ENCODE data around the gene CD99.
"Not testable (repeated sequence)": the region's sequence is repeated elsewhere in the genome, so short reads cannot be mapped to it uniquely, and the experiment has no call there.

The CD99 gene

DNA sequence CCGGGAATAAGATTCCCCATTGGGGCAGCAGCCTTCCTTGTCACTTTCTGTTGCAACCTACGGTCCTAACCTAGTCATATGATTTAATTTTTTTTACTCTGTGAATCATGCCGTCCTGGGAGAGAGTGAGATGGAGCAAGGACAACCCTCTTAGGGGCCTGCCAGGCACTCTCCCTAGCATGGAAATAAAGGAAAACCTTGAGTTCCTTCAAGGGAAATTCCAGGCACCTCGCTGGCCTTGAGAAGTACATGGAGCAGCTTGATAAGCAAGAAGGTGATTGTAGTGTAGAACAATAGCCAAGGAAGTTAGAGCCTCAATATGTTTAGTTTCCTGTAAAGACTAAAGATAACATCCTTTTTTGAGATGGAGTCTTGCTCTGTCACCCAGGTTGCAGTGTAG is 71.6 kb downstream of the CD99 start:
- not testable (repeated sequence) for H3K27me3 ChIP-seq (ENCODE audit: low read depth, low read length); H3K36me3 ChIP-seq (ENCODE audit: control insufficient read depth in 1 of 2, insufficient read depth in 2 of 2, low read length in 2 of 2); H3K4me1 ChIP-seq (ENCODE audit: control insufficient read depth in 1 of 2, insufficient read depth in 2 of 2, low read length in 2 of 2); H3K27ac ChIP-seq (ENCODE audit: low read length); H3K4me3 ChIP-seq (ENCODE audit: low read depth in 1 of 2, low read length in 2 of 2); H3K9me3 ChIP-seq (ENCODE audit: control insufficient read depth in 1 of 2, low read length in 2 of 2)

DNA sequence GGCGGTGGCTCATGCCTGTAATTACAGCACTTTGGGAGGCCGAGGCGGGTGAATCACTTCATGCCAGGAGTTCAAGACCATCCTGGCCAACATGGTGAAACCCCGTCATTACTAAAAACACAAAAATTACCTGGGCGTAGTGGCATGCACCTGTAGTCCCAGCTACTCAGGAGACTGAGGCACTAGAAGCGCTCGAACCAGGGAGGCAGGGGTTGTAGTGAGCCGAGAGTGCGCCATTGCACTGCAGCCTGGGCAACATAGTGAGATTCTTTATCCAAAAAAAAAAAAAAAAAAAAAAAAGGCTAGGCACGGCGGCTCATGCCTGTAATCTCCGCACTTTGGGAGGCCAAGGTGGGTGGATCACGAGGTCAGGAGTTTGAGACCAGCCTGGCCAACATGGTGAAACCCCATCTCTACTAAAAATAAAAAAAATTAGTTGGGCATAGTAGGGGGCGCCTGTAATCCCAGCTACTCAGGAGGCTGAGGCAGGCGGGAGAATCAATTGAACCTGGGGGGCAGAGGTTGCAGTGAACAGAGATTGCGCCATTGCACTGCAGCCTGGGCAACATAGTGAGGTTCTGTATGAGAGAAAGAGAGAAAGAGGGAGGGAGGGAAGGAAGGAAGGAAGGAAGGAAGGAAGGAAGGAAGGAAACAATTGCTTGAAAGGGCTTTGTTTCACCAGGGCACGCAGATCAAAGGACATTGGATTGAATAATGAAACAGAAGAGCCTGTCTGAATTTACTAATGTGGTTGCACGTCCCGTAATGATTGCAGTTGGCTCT is 73.9 kb downstream of the CD99 start:
- H3K36me3 ChIP-seq (ENCODE audit: control insufficient read depth in 1 of 2, insufficient read depth in 2 of 2, low read length in 2 of 2); H3K27ac ChIP-seq (ENCODE audit: low read length); H3K4me3 ChIP-seq (ENCODE audit: low read depth in 1 of 2, low read length in 2 of 2); H3K9me3 ChIP-seq (ENCODE audit: control insufficient read depth in 1 of 2, low read length in 2 of 2); H3K27me3 ChIP-seq (ENCODE audit: low read depth, low read length); H3K4me1 ChIP-seq (ENCODE audit: control insufficient read depth in 1 of 2, insufficient read depth in 2 of 2, low read length in 2 of 2): not testable (repeated sequence)

DNA sequence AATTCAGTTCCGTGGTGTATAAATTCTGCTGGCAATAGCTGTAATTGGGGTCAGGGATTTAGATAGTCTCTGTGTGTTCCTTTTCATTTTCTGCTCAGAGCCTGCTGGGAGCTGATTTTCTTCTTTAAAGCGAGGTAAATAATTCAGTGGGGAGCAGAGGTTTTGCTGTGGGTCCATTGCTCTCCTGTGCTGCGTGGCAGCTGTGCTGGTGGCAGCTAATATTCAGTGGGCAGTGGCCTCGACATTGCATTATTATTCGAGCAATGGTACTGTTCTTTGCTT is 74.4 kb downstream of the CD99 start:
- Histone ChIP-seq H3K9me3 (ENCODE audit: control insufficient read depth in 1 of 2, low read length in 2 of 2) (peaks cover 0 to 2% of the 10 kb centered on the region in 2 donors), H3K27me3 (ENCODE audit: low read depth, low read length) (no peaks in the 10 kb centered on the region), H3K27ac (ENCODE audit: low read length) (no peak overlapping the region), H3K4me1 (ENCODE audit: control insufficient read depth in 1 of 2, insufficient read depth in 2 of 2, low read length in 2 of 2) (peaks cover 0 to 4% of the 10 kb centered on the region in 2 donors), H3K36me3 (ENCODE audit: control insufficient read depth in 1 of 2, insufficient read depth in 2 of 2, low read length in 2 of 2) (no peaks in the 10 kb centered on the region), H3K4me3 (ENCODE audit: low read depth in 1 of 2, low read length in 2 of 2) (no peak overlapping the region)

DNA sequence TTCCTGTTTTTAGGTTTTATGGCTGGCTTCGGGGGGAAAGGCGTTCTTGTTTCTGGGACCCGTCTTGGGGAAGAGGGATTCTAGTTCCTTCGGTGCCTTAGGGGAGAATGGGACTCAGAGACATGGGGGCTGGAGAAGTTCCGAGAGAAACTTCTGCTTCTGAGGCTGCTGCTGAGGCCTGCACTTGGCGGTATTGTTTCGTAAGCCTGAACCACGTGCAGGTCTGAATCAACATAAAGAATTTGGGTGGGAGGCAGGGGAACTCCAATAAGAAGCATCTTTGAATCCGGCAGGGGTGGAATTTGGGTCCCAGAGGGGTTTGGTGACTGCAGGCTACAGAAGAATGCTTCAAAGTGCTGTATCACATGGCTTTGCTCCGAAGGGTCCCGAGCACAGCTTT is 75.8 kb downstream of the CD99 start:
- Histone ChIP-seq H3K27me3 (ENCODE audit: low read depth, low read length) (no peaks in the 10 kb centered on the region), H3K9me3 (ENCODE audit: control insufficient read depth in 1 of 2, low read length in 2 of 2) (peaks cover 0 to 2% of the 10 kb centered on the region in 2 donors), H3K4me1 (ENCODE audit: control insufficient read depth in 1 of 2, insufficient read depth in 2 of 2, low read length in 2 of 2) (peaks cover 0 to 4% of the 10 kb centered on the region in 2 donors), H3K36me3 (ENCODE audit: control insufficient read depth in 1 of 2, insufficient read depth in 2 of 2, low read length in 2 of 2) (no peaks in the 10 kb centered on the region), H3K27ac (ENCODE audit: low read length) (no peak overlapping the region), H3K4me3 (ENCODE audit: low read depth in 1 of 2, low read length in 2 of 2) (no peak overlapping the region)

DNA sequence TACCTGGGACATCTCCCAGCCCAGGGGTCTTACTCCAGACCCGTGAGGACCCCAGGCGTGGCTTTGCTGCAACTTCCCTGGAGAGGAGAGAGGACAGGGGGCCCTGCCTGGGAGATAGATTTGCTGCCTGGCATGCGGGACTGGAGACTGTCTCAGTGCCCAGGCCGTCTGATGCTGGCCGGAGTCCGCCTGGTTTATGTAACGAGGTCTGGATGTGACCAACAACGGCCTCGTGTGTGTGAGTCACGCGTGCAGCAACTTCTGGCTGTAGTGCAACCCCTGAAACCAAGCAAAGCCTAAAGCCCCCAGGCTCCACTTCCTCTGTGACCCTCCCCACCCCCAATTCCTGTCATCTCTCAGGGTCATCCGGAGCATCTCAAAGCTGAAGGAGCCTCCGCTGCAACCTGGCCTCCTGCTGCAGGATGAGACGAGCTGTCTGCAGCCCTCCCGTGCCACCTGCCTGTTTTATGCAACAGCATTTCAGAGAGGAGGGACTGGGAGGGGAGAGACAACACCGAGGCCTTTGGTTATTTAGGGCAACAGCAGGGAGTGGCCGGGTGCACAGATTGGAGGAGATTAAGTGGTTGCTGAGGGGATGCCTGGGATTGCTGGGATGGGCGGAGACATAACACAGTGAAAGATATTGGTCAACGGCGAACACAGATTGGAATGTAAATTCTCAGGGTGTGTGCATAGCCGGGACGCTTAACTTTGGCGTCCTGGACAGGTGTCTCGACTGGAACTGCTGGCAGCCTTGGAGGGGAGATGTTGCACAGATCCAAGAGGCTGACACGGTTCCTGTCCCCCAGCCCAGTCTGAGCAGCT is 76.7 kb downstream of the CD99 start:
- no peak overlapping the region for H3K4me3 ChIP-seq (ENCODE audit: low read depth in 1 of 2, low read length in 2 of 2)
- peak overlapping the region; percentile 16 for H3K27ac ChIP-seq (ENCODE audit: low read length)

DNA sequence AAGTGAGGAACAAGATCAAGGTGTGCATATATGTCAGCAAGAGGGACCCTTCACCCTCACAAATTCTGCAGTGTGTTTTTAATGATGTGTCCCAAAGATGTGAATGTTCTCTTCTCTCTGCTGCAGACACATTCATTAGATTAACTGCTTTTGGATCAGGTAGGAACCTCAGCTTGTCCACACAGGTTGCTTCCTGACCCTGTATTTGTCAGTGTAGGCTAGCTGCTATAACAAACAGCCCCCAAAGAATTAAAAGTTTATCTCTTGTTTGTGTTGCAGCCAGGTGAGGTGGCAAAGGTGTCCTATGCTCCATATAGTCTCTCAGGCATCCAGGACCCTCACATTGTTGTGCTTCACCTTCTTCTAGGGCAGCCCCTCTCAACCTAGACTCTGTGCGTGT is 78.5 kb downstream of the CD99 start:
- Histone ChIP-seq H3K9me3 (ENCODE audit: control insufficient read depth in 1 of 2, low read length in 2 of 2) (peaks cover 0 to 2% of the 10 kb centered on the region in 2 donors), H3K4me1 (ENCODE audit: control insufficient read depth in 1 of 2, insufficient read depth in 2 of 2, low read length in 2 of 2) (peaks cover 0 to 4% of the 10 kb centered on the region in 2 donors), H3K27me3 (ENCODE audit: low read depth, low read length) (no peaks in the 10 kb centered on the region), H3K27ac (ENCODE audit: low read length) (no peak overlapping the region), H3K4me3 (ENCODE audit: low read depth in 1 of 2, low read length in 2 of 2) (no peak overlapping the region), H3K36me3 (ENCODE audit: control insufficient read depth in 1 of 2, insufficient read depth in 2 of 2, low read length in 2 of 2) (no peaks in the 10 kb centered on the region)

More for the DNA sequence above, 76.7 kb downstream of the CD99 start:
- peaks cover 0 to 2% of the 10 kb centered on the region in 2 donors for H3K9me3 ChIP-seq (ENCODE audit: control insufficient read depth in 1 of 2, low read length in 2 of 2)
- H3K4me1 ChIP-seq (ENCODE audit: control insufficient read depth in 1 of 2, insufficient read depth in 2 of 2, low read length in 2 of 2), result peaks cover 0 to 4% of the 10 kb centered on the region in 2 donors
- H3K27me3 ChIP-seq (ENCODE audit: low read depth, low read length), result no peaks in the 10 kb centered on the region
- no peaks in the 10 kb centered on the region for H3K36me3 ChIP-seq (ENCODE audit: control insufficient read depth in 1 of 2, insufficient read depth in 2 of 2, low read length in 2 of 2)

DNA sequence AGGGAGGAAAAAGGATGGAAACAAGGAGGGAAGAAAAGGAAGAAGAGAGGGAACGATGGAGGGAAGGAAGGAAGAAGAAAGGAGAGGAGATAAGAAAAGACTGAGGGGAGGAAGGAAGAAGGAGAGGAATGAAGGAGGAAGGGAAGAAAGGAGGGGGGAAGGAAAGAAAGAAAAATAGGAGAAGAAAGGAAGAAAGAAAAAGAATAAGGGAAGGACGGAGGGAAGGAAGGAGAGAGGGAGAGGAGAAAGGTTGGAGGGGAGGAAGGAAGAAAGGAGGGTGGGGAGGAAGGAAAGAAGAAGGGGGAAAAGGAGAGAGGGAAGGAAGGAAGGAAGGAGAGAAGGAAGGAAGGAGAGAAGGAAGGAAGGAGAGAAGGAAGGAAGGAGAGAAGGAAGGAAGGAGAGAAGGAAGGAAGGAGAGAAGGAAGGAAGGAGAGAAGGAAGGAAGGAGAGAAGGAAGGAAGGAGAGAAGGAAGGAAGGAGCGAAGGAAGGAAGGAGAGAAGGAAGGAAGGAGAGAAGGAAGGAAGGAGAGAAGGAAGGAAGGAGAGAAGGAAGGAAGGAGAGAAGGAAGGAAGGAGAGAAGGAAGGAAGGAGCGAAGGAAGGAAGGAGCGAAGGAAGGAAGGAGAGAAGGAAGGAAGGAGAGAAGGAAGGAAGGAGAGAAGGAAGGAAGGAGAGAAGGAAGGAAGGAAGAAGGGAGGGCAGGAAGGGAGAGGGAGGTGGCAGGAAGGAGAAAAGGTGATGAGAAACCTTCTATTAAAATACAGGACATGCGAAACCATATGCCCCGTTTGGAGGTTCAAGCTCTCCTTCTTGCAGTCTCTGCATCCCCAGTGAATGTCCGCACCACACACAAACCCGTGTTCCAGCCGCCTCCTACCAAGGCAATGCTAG is 82.3 kb downstream of the CD99 start:
- H3K27me3 ChIP-seq (ENCODE audit: low read depth, low read length); H3K4me3 ChIP-seq (ENCODE audit: low read depth in 1 of 2, low read length in 2 of 2); H3K27ac ChIP-seq (ENCODE audit: low read length); H3K4me1 ChIP-seq (ENCODE audit: control insufficient read depth in 1 of 2, insufficient read depth in 2 of 2, low read length in 2 of 2); H3K36me3 ChIP-seq (ENCODE audit: control insufficient read depth in 1 of 2, insufficient read depth in 2 of 2, low read length in 2 of 2); H3K9me3 ChIP-seq (ENCODE audit: control insufficient read depth in 1 of 2, low read length in 2 of 2): not testable (repeated sequence)

DNA sequence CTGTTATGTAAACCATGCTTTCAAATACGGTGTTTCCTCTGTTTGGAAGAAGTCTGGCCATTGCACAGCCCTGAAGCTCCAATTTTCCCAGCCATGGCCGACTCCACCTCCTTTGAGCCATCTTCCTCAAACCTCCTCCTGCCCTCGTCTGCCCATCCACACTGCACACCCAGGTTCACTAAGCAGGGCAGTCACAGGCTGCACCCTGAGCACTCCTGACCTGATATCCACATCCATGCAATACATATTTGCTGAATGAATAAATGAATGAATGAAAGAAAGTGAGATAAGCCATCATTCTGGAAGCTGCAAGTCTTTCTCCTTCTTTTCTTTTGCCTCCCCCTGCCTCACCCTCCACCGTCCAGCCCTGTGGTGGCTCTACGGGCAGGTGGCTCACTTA is 83.0 kb downstream of the CD99 start:
- no peak overlapping the region for H3K27ac ChIP-seq (ENCODE audit: low read length)
- no peaks in the 10 kb centered on the region for H3K4me1 ChIP-seq (ENCODE audit: control insufficient read depth in 1 of 2, insufficient read depth in 2 of 2, low read length in 2 of 2)
- no peaks in the 10 kb centered on the region for H3K36me3 ChIP-seq (ENCODE audit: control insufficient read depth in 1 of 2, insufficient read depth in 2 of 2, low read length in 2 of 2)
- H3K9me3 ChIP-seq (ENCODE audit: control insufficient read depth in 1 of 2, low read length in 2 of 2), result peaks cover 0 to 2% of the 10 kb centered on the region in 2 donors
- no peak overlapping the region for H3K4me3 ChIP-seq (ENCODE audit: low read depth in 1 of 2, low read length in 2 of 2)
- no peaks in the 10 kb centered on the region for H3K27me3 ChIP-seq (ENCODE audit: low read depth, low read length)

DNA sequence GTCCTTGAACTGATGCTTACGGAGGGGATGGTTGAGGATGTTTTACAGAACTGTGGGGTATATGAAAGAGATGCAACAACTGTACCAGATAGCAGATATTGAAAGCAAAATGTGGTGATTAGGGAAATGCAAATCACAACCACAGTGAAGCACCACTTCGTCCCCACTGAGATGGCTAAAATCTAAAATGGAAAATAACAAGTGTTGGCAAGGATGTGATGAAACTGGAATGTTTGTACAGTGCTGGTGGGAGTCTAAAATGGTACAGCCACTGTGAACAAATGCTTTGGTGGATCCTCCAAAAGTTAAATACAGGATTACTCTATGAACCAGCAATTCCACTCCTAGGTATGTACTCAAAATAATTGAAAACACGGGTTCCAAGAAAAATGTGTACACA is 83.7 kb downstream of the CD99 start:
- no peak overlapping the region for H3K4me3 ChIP-seq (ENCODE audit: low read depth in 1 of 2, low read length in 2 of 2)
- H3K27me3 ChIP-seq (ENCODE audit: low read depth, low read length), result no peaks in the 10 kb centered on the region
- H3K9me3 ChIP-seq (ENCODE audit: control insufficient read depth in 1 of 2, low read length in 2 of 2), result no peaks in the 10 kb centered on the region
- no peaks in the 10 kb centered on the region for H3K36me3 ChIP-seq (ENCODE audit: control insufficient read depth in 1 of 2, insufficient read depth in 2 of 2, low read length in 2 of 2)
- H3K4me1 ChIP-seq (ENCODE audit: control insufficient read depth in 1 of 2, insufficient read depth in 2 of 2, low read length in 2 of 2), result no peaks in the 10 kb centered on the region
- H3K27ac ChIP-seq (ENCODE audit: low read length), result no peak overlapping the region

DNA sequence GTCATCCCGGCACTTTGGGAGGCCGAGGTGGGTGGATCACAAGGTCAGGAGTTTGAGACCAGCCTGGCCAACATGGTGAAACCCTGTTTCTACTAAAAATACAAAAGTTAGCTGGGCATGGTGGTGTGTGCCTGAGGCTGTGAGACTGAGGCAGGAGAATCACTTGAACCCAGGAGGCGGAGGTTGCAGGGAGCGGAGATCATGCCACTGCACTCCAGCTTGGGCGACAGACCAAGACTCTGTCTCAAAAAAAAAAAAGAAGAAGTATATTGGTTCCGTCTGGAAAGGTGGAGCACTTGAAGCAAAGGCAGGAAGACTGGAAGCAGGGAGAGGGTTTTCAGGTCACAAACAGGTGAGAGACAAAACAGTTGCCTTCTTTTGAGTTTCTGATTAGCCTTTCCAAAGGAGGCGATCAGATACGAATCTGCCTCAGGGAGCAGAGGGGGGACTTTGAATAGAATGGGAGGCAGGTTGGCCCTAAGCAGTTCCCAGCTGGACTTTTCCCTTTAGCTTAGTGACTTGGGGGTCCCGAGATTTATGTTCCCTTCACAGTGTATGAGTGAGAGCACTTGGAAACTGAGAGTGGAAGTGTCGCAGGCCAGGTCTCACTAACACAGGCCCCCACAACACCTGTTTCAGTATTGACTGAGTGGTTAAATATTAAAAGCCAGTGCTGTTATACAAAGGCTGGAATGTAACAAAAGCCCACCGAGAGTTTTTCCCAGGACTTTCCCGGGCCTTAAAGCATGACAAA is 89.6 kb downstream of the CD99 start:
- not testable (repeated sequence) for H3K9me3 ChIP-seq (ENCODE audit: control insufficient read depth in 1 of 2, low read length in 2 of 2); H3K27me3 ChIP-seq (ENCODE audit: low read depth, low read length); H3K4me1 ChIP-seq (ENCODE audit: control insufficient read depth in 1 of 2, insufficient read depth in 2 of 2, low read length in 2 of 2); H3K27ac ChIP-seq (ENCODE audit: low read length); H3K36me3 ChIP-seq (ENCODE audit: control insufficient read depth in 1 of 2, insufficient read depth in 2 of 2, low read length in 2 of 2); H3K4me3 ChIP-seq (ENCODE audit: low read depth in 1 of 2, low read length in 2 of 2)

DNA sequence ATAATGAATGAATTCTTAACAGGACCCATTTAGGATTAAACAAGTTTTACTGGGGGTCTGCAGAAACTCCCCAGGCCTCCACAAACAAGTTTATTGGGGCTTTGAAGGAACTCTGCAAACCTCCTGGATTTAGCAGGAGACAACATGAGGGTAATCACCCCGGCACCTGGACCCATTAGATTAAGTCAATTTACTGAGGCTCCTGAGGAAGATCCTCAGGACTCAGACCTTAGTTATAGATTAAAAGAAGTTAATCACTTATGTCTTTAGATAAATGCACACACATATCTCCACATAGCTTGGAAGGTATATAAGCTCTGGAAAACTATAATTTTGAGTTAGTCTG is 90.1 kb downstream of the CD99 start:
- Histone ChIP-seq H3K9me3 (ENCODE audit: control insufficient read depth in 1 of 2, low read length in 2 of 2) (no peaks in the 10 kb centered on the region), H3K27ac (ENCODE audit: low read length) (no peak overlapping the region), H3K27me3 (ENCODE audit: low read depth, low read length) (no peaks in the 10 kb centered on the region), H3K4me3 (ENCODE audit: low read depth in 1 of 2, low read length in 2 of 2) (no peak overlapping the region), H3K4me1 (ENCODE audit: control insufficient read depth in 1 of 2, insufficient read depth in 2 of 2, low read length in 2 of 2) (no peaks in the 10 kb centered on the region), H3K36me3 (ENCODE audit: control insufficient read depth in 1 of 2, insufficient read depth in 2 of 2, low read length in 2 of 2) (no peaks in the 10 kb centered on the region)

All from muscle layer of duodenum (tissue), 2 donors.